Activated T-cell treated with anti-CD3 and anti-CD28 coated beads, Interleukin-2, amount 50 U/mL, for 4 hours (primary cell): ENCODE data around the gene PWWP3B. TPM values are rescaled to one million over a fixed set of nuclear protein-coding genes. Genes with fewer than 3 reads are reported as not detected.
"Not testable (repeated sequence)": the region's sequence is repeated elsewhere in the genome, so short reads cannot be mapped to it uniquely, and the experiment has no call there.

Experiments used
- ATAC-seq, 2 donors: fragments of 200-7000 bp; cut with Tn5 transposase; one replicate each; pipeline ENCODE4 v1.10.0; 2021
- DNase-seq: peaks from one replicate; pipeline ENCODE4 v3.0.0-alpha.2; 2020
- H3K27me3 Mint-ChIP-seq: one replicate; pipeline ENCODE4 v1.8.0; 2021; ENCODE audit warnings: low read depth, mixed read lengths
- H3K36me3 Mint-ChIP-seq: one replicate; pipeline ENCODE4 v1.8.0; 2022; ENCODE audit warnings: mixed read lengths; ENCODE audit not compliant: insufficient read depth
- H3K4me1 Mint-ChIP-seq: one replicate; pipeline ENCODE4 v1.8.0; 2021; ENCODE audit warnings: low read depth, mixed read lengths
- H3K4me3 Mint-ChIP-seq: one replicate; pipeline ENCODE4 v1.8.0; 2021; ENCODE audit warnings: mild to moderate bottlenecking, moderate library complexity, mixed read lengths
- H3K9me3 Mint-ChIP-seq: one replicate; pipeline ENCODE4 v1.8.0; 2021; ENCODE audit warnings: mixed read lengths
- total RNA-seq, 3 donors: library from RNA; stranded (reverse); gene quantifications; one replicate each; pipeline ENCODE4 v1.2.1, GENCODE V29; 2021

PWWP3B gene
- total RNA-seq: under 1 TPM in 1 of 3 donors, not detected in 2; 0.05 TPM

- Mint-ChIP-seq H3K4me3 (no peak within 1 kb of the TSS), H3K4me1 (no peaks in the 10 kb centered on the region), H3K27me3 (no peaks in the 10 kb centered on the region), H3K36me3 (no peaks in the 10 kb centered on the region), H3K9me3 (no peaks in the 10 kb centered on the region)
- ATAC-seq (no peak), DNase-seq (no peak)
Observed at GRCh38 chrX:106168107-106168506, at the start of gene PWWP3B. Gene PWWP3B (plus strand): TSS chrX:106168305. CDS start chrX:106205433, 37,128 bp downstream.

- H3K4me3 Mint-ChIP-seq: no peak overlapping the region
- ATAC-seq: no peak
Observed at GRCh38 chrX:106139048-106139447, 29.1 kb upstream of the PWWP3B start.

DNA sequence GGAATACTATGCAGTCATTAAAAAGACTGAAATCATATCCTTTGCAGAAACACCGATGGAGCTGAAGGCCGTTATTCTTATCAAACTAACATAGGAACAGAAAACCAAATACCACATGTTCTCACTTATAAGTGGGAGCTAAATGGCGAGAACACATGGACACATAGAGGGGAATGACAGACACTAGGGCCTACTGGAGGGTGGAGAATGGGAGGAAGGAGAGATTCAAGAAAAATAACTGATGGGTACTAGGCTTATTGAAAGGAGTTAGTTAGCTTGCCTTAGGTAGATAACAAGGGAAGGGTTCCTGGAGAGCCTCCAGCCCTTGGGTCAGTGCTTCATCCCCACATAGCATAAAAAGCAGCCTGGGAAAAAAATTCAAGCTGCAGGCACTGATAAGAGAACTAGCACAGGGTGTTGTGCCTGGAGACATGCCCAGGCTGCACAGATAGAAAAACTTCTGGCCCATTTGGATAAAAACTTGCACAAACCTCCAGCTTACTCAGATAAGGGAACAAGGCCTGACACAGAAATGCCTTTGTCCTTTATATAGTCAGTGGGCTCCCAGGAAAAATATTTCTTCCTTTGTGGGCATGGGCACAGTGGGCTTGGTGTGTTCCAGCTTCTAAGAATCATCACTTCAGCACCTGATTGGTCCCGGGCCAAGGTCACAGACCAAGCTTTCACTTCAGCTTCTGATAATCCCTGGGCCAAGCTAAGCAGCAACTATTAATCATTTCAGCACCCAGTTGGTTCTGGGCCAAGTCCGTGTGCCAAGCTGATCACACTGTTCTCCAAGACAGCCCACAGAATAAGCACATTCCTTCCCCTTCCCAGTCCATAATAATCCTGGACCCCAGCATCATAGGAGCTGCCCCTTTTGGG lies 23.1 kb upstream of the PWWP3B start:
- ATAC-seq: no peak
- H3K36me3 Mint-ChIP-seq: no peaks in the 10 kb centered on the region
- no peaks in the 10 kb centered on the region for H3K4me1 Mint-ChIP-seq
- H3K9me3 Mint-ChIP-seq: peaks cover 4% of the 10 kb centered on the region
- H3K27me3 Mint-ChIP-seq: no peaks in the 10 kb centered on the region
- H3K4me3 Mint-ChIP-seq: no peak overlapping the region
- DNase-seq: no peak

More at GRCh38 chrX:106139048-106139447, 29.1 kb upstream of the PWWP3B start:
- Mint-ChIP-seq H3K4me1 (no peaks in the 10 kb centered on the region), H3K36me3 (no peaks in the 10 kb centered on the region), H3K9me3 (peaks cover 4% of the 10 kb centered on the region), H3K27me3 (no peaks in the 10 kb centered on the region)
- DNase-seq: no peak

DNA sequence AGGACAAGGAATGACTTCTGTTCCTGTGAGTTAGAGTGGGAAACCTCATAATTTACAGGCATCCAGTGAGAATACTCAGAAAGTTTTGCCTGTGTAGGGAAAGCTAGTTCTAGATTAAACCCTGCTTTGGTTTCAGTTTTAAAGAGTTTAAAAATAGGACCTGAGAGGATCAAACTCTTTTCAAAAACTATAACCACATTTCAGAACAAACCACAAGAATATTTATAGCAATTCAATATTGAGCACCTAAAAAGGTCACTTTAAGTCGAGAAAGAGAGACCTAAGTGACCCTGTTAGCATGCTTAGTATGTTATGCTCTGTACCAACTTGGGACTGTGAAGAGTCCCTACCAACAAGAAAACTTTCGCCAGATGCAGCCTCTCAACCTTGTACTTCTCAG lies 17.4 kb upstream of the PWWP3B start:
- no peaks in the 10 kb centered on the region for H3K36me3 Mint-ChIP-seq
- no peak overlapping the region for H3K4me3 Mint-ChIP-seq
- H3K27me3 Mint-ChIP-seq: no peaks in the 10 kb centered on the region

GRCh38 chrX:106159861-106160282 lies 8.2 kb upstream of the PWWP3B start:
- no peaks in the 10 kb centered on the region for H3K4me1 Mint-ChIP-seq
- no peak overlapping the region for H3K4me3 Mint-ChIP-seq
- H3K9me3 Mint-ChIP-seq: no peaks in the 10 kb centered on the region
- ATAC-seq (no peak), DNase-seq (no peak)
- H3K36me3 Mint-ChIP-seq: no peaks in the 10 kb centered on the region
- no peaks in the 10 kb centered on the region for H3K27me3 Mint-ChIP-seq

More for the DNA sequence above, 17.4 kb upstream of the PWWP3B start:
- H3K9me3 Mint-ChIP-seq: no peaks in the 10 kb centered on the region
- no peaks in the 10 kb centered on the region for H3K4me1 Mint-ChIP-seq
- DNase-seq (no peak), ATAC-seq (no peak)

DNA sequence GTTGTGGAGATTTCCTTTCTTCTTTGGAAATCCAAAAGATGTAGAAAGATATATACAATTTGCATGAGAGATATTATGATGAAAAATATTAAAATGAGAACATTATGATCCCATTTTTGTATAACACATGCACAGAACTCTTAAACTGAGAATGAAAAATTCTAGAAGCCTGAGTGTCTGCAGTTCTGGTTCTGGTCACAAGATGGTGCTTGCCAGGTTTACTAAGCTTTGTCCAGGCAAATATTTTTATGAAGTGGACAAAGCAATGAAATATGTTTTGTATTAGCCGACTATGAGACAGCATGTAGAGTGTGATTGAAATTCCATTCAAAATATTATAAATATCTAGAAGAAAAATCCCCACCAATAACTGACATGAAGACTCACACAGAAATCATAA lies 2.2 kb downstream of the PWWP3B start:
- no peak for DNase-seq
- Mint-ChIP-seq H3K9me3 (no peaks in the 10 kb centered on the region), H3K4me3 (no peak overlapping the region), H3K4me1 (no peaks in the 10 kb centered on the region), H3K36me3 (no peaks in the 10 kb centered on the region), H3K27me3 (no peaks in the 10 kb centered on the region)
- ATAC-seq: no peak

- Mint-ChIP-seq H3K36me3 (no peaks in the 10 kb centered on the region), H3K4me3 (no peak overlapping the region), H3K27me3 (no peaks in the 10 kb centered on the region), H3K9me3 (no peaks in the 10 kb centered on the region), H3K4me1 (no peaks in the 10 kb centered on the region)
- DNase-seq (no peak), ATAC-seq (no peak)
Observed at GRCh38 chrX:106171293-106171820, 3.3 kb downstream of the PWWP3B start.

GRCh38 chrX:106177106-106177981 lies 9.2 kb downstream of the PWWP3B start:
- Mint-ChIP-seq H3K36me3 (no peaks in the 10 kb centered on the region), H3K27me3 (no peaks in the 10 kb centered on the region), H3K9me3 (no peaks in the 10 kb centered on the region), H3K4me1 (no peaks in the 10 kb centered on the region), H3K4me3 (no peak overlapping the region)
- DNase-seq (no peak), ATAC-seq (no peak)

DNA sequence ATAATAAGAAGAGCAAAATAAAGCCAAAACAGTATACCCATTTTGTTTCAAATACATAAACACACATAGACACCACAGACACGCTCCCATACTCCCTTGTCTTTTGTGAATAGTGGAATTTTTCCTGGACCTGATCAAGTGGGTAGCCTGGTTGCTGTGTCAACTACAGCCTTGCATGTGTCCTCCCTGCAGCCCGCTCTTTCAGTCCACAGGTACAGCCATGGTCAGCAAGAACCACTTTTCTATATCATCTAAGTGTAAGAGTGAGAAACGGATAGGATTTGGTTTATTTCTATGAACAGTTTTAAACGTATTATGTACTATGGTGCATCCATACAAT lies 9.8 kb downstream of the PWWP3B start:
- Mint-ChIP-seq H3K4me3 (no peak overlapping the region), H3K27me3 (no peaks in the 10 kb centered on the region), H3K9me3 (no peaks in the 10 kb centered on the region), H3K36me3 (no peaks in the 10 kb centered on the region), H3K4me1 (no peaks in the 10 kb centered on the region)
- DNase-seq: no peak
- no peak for ATAC-seq

DNA sequence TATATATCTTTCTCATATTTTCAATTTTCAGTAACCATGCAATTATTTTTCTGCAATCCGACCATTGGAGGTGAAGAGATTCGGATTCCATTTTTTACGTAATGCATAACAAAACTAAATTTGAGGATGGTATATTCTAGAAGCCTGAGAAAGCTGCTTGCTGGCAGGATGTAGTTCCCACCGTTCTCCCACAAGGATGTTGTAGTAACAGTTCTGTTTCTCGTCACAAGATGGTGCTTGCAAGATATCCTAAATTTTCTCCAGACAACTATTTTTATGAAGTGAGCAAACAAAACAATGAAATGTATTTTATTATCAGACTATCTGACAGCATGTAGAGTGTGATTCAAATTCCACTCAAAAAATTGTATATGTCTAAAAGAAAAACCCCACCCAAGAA lies 10.7 kb downstream of the PWWP3B start:
- H3K36me3 Mint-ChIP-seq: no peaks in the 10 kb centered on the region
- no peaks in the 10 kb centered on the region for H3K27me3 Mint-ChIP-seq
- no peaks in the 10 kb centered on the region for H3K4me1 Mint-ChIP-seq
- H3K4me3 Mint-ChIP-seq: no peak overlapping the region
- DNase-seq: no peak
- ATAC-seq: no peak
- H3K9me3 Mint-ChIP-seq: no peaks in the 10 kb centered on the region

DNA sequence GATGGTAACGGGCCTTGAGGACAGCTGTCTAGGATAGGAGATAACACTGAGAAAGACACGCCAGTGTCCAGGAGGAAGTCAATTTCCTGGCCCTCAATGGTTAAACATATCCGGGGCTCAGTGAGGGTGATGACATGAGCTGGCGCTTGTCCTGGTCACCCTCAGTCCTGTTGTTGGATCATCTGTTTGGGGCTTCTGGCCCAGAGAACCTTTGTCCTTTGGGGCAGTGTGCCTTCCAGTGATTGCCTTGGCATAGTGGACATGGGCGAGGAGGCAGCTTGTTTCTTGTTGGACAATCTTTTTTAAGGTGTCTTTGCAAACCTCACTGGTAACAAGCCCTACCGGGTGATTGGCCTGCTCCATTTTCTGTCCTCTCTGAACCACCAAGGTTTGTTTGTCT lies 15.6 kb downstream of the PWWP3B start:
- not testable (repeated sequence) for H3K4me3 Mint-ChIP-seq, H3K36me3 Mint-ChIP-seq, H3K4me1 Mint-ChIP-seq, ATAC-seq, H3K9me3 Mint-ChIP-seq, DNase-seq, H3K27me3 Mint-ChIP-seq

- Mint-ChIP-seq H3K27me3 (no peaks in the 10 kb centered on the region), H3K9me3 (no peaks in the 10 kb centered on the region), H3K4me3 (no peak overlapping the region), H3K36me3 (no peaks in the 10 kb centered on the region), H3K4me1 (no peaks in the 10 kb centered on the region)
- ATAC-seq (no peak), DNase-seq (no peak)
Observed at GRCh38 chrX:106201502-106202178, 33.5 kb downstream of the PWWP3B start.

GRCh38 chrX:106203315-106203714 lies 35.2 kb downstream of the PWWP3B start:
- H3K9me3 Mint-ChIP-seq: no peaks in the 10 kb centered on the region
- H3K4me1 Mint-ChIP-seq: no peaks in the 10 kb centered on the region
- ATAC-seq (no peak), DNase-seq (no peak)
- no peaks in the 10 kb centered on the region for H3K27me3 Mint-ChIP-seq
- H3K36me3 Mint-ChIP-seq: no peaks in the 10 kb centered on the region
- no peak overlapping the region for H3K4me3 Mint-ChIP-seq

DNA sequence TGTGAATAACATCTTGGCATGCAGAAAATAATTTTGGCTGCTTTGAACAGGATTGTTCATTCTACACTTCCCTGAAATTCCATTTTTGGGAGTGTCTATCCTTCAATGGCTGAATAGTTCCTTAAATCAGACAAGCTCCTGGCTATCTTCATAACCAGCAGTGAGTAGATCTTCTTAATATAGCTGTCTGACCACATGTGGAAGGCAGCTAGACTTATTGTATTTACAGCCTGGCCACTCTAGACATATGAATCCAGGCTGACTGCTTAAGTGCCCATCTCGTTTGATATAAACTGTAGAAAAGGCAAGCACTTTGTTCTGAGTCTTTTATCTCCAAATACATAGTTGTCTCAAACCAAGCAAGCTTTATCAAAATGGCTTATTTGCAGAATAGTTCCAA lies 40.0 kb downstream of the PWWP3B start:
- H3K4me1 Mint-ChIP-seq: no peaks in the 10 kb centered on the region
- no peak overlapping the region for H3K4me3 Mint-ChIP-seq
- H3K27me3 Mint-ChIP-seq: no peaks in the 10 kb centered on the region
- no peak for ATAC-seq
- no peaks in the 10 kb centered on the region for H3K9me3 Mint-ChIP-seq
- no peaks in the 10 kb centered on the region for H3K36me3 Mint-ChIP-seq
- no peak for DNase-seq
